Mesendoderm (in vitro differentiated cells): ENCODE results near the gene B3GNT4.

ENCODE experiments used
- DNase-seq: peaks from one replicate; pipeline ENCODE4 v3.0.0; 2013
- H2AK5ac ChIP-seq: 2 replicates; pipeline ENCODE4 v1.6.1; 2013; ENCODE audit warnings: low read length, inconsistent platforms
- H2BK120ac ChIP-seq: 2 replicates; pipeline ENCODE4 v1.6.1; 2013; ENCODE audit warnings: low read depth, mild to moderate bottlenecking, low read length, moderate library complexity, mixed read lengths
- H2BK15ac ChIP-seq: replicated peaks from 2 replicates; pipeline ENCODE4 v1.6.1; 2013; ENCODE audit warnings: low read depth, mild to moderate bottlenecking, moderate library complexity
- H2BK5ac ChIP-seq: 2 replicates; pipeline ENCODE4 v1.6.1; 2013; ENCODE audit warnings: low read length, inconsistent platforms
- H3K18ac ChIP-seq: 2 replicates; pipeline ENCODE4 v1.6.1; 2013; ENCODE audit warnings: mild to moderate bottlenecking, low read length, mixed read lengths
- H3K23ac ChIP-seq: one replicate; pipeline ENCODE4 v1.6.1; 2013; ENCODE audit warnings: low read length
- H3K27ac ChIP-seq: 2 replicates; pipeline ENCODE4 v1.5.1; 2013; ENCODE audit warnings: low read depth, mild to moderate bottlenecking, inconsistent platforms, low read length, moderate library complexity
- H3K27me3 ChIP-seq: 2 replicates; pipeline ENCODE4 v1.6.1; 2013; ENCODE audit warnings: low read length, control low read depth, mild to moderate bottlenecking, inconsistent platforms; ENCODE audit not compliant: insufficient read depth, poor library complexity
- H3K36me3 ChIP-seq: 2 replicates; pipeline ENCODE4 v1.6.1; 2013; ENCODE audit warnings: low read length, inconsistent platforms; ENCODE audit not compliant: control insufficient read depth, insufficient read depth
- H3K4ac ChIP-seq: one replicate; pipeline ENCODE4 v1.6.1; 2013; ENCODE audit warnings: low read depth, mild to moderate bottlenecking, low read length, moderate library complexity
- H3K4me1 ChIP-seq: 2 replicates; pipeline ENCODE4 v1.6.1; 2013; ENCODE audit warnings: low read depth, low read length, inconsistent platforms; ENCODE audit not compliant: control insufficient read depth
- H3K4me2 ChIP-seq: 2 replicates; pipeline ENCODE4 v1.6.1; 2013; ENCODE audit warnings: low read length
- H3K4me3 ChIP-seq: 2 replicates; pipeline ENCODE4 v1.5.1; 2013; ENCODE audit warnings: mild to moderate bottlenecking, low read length
- H3K56ac ChIP-seq: one replicate; pipeline ENCODE4 v1.6.1; 2013; ENCODE audit warnings: low read length
- H3K79me1 ChIP-seq: 2 replicates; pipeline ENCODE4 v1.6.1; 2013; ENCODE audit warnings: low read length, inconsistent platforms
- H3K79me2 ChIP-seq: 2 replicates; pipeline ENCODE4 v1.6.1; 2013; ENCODE audit warnings: mild to moderate bottlenecking, low read length; ENCODE audit not compliant: control insufficient read depth, insufficient read depth
- H3K9ac ChIP-seq: 2 replicates; pipeline ENCODE4 v1.6.1; 2013; ENCODE audit warnings: low read length, inconsistent platforms
- H4K5ac ChIP-seq: one replicate; pipeline ENCODE4 v1.6.1; 2013; ENCODE audit warnings: low read length
- H4K8ac ChIP-seq: one replicate; pipeline ENCODE4 v1.6.1; 2013; ENCODE audit warnings: low read depth, mild to moderate bottlenecking, control low read depth, low read length, moderate library complexity
- WGBS: extraction: QIAGEN DNeasy Blood & Tissue Kit; methylation state at CpG from one replicate; pipeline ENCODE4 v1.1.7; 2013; ENCODE audit warnings: low lambda C conversion rate, missing lambda C conversion rate; ENCODE audit not compliant: insufficient coverage; ENCODE audit errors: extremely low coverage; 5-methylcytosine and 5-hydroxymethylcytosine counted together

Gene B3GNT4

GRCh38 chr12:122207391-122207790 lies 3.9 kb downstream of the B3GNT4 start:
- Histone ChIP-seq H3K79me1 (no peaks in the 10 kb centered on the region), H3K9ac (no peak overlapping the region), H3K27me3 (peaks cover 3% of the 10 kb centered on the region), H2BK5ac (no peak overlapping the region), H3K4ac (no peak overlapping the region), H2AK5ac (no peak overlapping the region), H3K4me1 (no peaks in the 10 kb centered on the region), H3K4me2 (no peak overlapping the region), H3K56ac (no peak overlapping the region), H4K8ac (no peak overlapping the region), H3K27ac (no peak overlapping the region), H3K23ac (no peak overlapping the region), H3K4me3 (no peak overlapping the region), H3K79me2 (no peaks in the 10 kb centered on the region), H4K5ac (no peak overlapping the region), H3K18ac (no peak overlapping the region), H3K36me3 (peaks cover 5% of the 10 kb centered on the region), H2BK120ac (no peak overlapping the region), H2BK15ac (no peak overlapping the region)
- DNase-seq: no peak
- no CpG with 5 or more reads among the region's 8 CpGs for WGBS

GRCh38 chr12:122208073-122208820 lies 4.7 kb downstream of the B3GNT4 start:
- no peak overlapping the region for H3K4me2 ChIP-seq
- H3K9ac ChIP-seq: no peak overlapping the region
- no peak overlapping the region for H3K4ac ChIP-seq
- H3K79me1 ChIP-seq: no peaks in the 10 kb centered on the region
- no CpG with 5 or more reads among the region's 18 CpGs for WGBS
- no peak overlapping the region for H4K5ac ChIP-seq
- H2BK5ac ChIP-seq: no peak overlapping the region
- H3K27ac ChIP-seq: no peak overlapping the region
- H3K56ac ChIP-seq: no peak overlapping the region
- H3K4me3 ChIP-seq: no peak overlapping the region
- H2BK120ac ChIP-seq: no peak overlapping the region
- no peak overlapping the region for H2AK5ac ChIP-seq
- DNase-seq: no peak
- H2BK15ac ChIP-seq: no peak overlapping the region
- peaks cover 6% of the 10 kb centered on the region for H3K36me3 ChIP-seq
- H3K4me1 ChIP-seq: no peaks in the 10 kb centered on the region
- H3K18ac ChIP-seq: no peak overlapping the region
- peaks cover 3% of the 10 kb centered on the region for H3K27me3 ChIP-seq
- no peaks in the 10 kb centered on the region for H3K79me2 ChIP-seq
- no peak overlapping the region for H3K23ac ChIP-seq
- H4K8ac ChIP-seq: no peak overlapping the region

- Histone ChIP-seq H2AK5ac (no peak overlapping the region), H3K4me1 (no peaks in the 10 kb centered on the region), H3K4ac (no peak overlapping the region), H3K18ac (no peak overlapping the region), H3K56ac (no peak overlapping the region), H2BK15ac (no peak overlapping the region), H3K27me3 (no peaks in the 10 kb centered on the region), H3K27ac (no peak overlapping the region), H3K36me3 (peaks cover 3% of the 10 kb centered on the region), H3K4me2 (no peak overlapping the region), H3K9ac (no peak overlapping the region), H3K79me1 (no peaks in the 10 kb centered on the region), H2BK5ac (no peak overlapping the region), H3K79me2 (no peaks in the 10 kb centered on the region), H3K23ac (no peak overlapping the region), H4K5ac (no peak overlapping the region), H3K4me3 (no peak overlapping the region), H4K8ac (no peak overlapping the region), H2BK120ac (no peak overlapping the region)
- WGBS: no CpG with 5 or more reads among the region's 5 CpGs
- DNase-seq: no peak
These were observed 12.3 kb downstream of the B3GNT4 start for GRCh38 chr12:122215771-122216170.

GRCh38 chr12:122216445-122216844 lies 12.9 kb downstream of the B3GNT4 start:
- peaks cover 3% of the 10 kb centered on the region for H3K36me3 ChIP-seq
- no peak overlapping the region for H3K4me2 ChIP-seq
- H3K79me1 ChIP-seq: peaks cover 2% of the 10 kb centered on the region
- H3K23ac ChIP-seq: no peak overlapping the region
- DNase-seq: no peak
- no peak overlapping the region for H3K27ac ChIP-seq
- H2AK5ac ChIP-seq: no peak overlapping the region
- no peaks in the 10 kb centered on the region for H3K4me1 ChIP-seq
- H2BK120ac ChIP-seq: no peak overlapping the region
- H3K56ac ChIP-seq: no peak overlapping the region
- no peak overlapping the region for H3K4ac ChIP-seq
- no peak overlapping the region for H4K5ac ChIP-seq
- H3K18ac ChIP-seq: no peak overlapping the region
- H3K79me2 ChIP-seq: peaks cover 4% of the 10 kb centered on the region
- no peak overlapping the region for H3K9ac ChIP-seq
- H2BK5ac ChIP-seq: no peak overlapping the region
- H3K27me3 ChIP-seq: no peaks in the 10 kb centered on the region
- H2BK15ac ChIP-seq: no peak overlapping the region
- no peak overlapping the region for H4K8ac ChIP-seq
- no peak overlapping the region for H3K4me3 ChIP-seq
- no CpG with 5 or more reads among the region's 1 CpG for WGBS

- Histone ChIP-seq H4K8ac (no peak within 1 kb of the TSS), H2BK5ac (peak within 1 kb of the TSS; percentile 58), H3K27ac (peak within 1 kb of the TSS; percentile 95), H3K18ac (no peak within 1 kb of the TSS), H3K4me3 (peak within 1 kb of the TSS; percentile 65), H4K5ac (no peak within 1 kb of the TSS), H3K36me3 (peaks cover 2% of the 10 kb centered on the region), H3K4me1 (peaks cover 6% of the 10 kb centered on the region), H3K27me3 (no peaks in the 10 kb centered on the region), H3K23ac (peak within 1 kb of the TSS; percentile 30), H2AK5ac (no peak within 1 kb of the TSS), H3K9ac (peak within 1 kb of the TSS; percentile 82), H3K79me1 (peaks cover 15% of the 10 kb centered on the region), H3K4ac (peak within 1 kb of the TSS; percentile 25), H2BK120ac (no peak within 1 kb of the TSS), H3K79me2 (peaks cover 27% of the 10 kb centered on the region), H3K56ac (peak within 1 kb of the TSS; percentile 99), H2BK15ac (no peak within 1 kb of the TSS), H3K4me2 (peak within 1 kb of the TSS; percentile 85)
- no CpG with 5 or more reads among the region's 74 CpGs for WGBS
- DNase-seq: peak; percentile 100
These were observed 22.3 kb downstream of the B3GNT4 start, which contains the start of gene DIABLO for GRCh38 chr12:122225683-122226365. Gene DIABLO, minus strand, starts transcription at chr12:122226052. Its CDS starts 38 bp downstream, at chr12:122226014.
